Cardiac muscle cell (in vitro differentiated cells and primary cell): ENCODE data around the gene COL4A1. TPM values are rescaled to one million over a fixed set of nuclear protein-coding genes. Genes with fewer than 3 reads are reported as not detected.

ENCODE experiments used
- DNase-seq, 2 donors: peaks; one replicate each; pipeline versions ENCODE4 v3.0.0 to v3.0.0-alpha.2; 2010 to 2017; ENCODE audit warnings: low read depth in 1 of 2, low spot score in 1 of 2
- H3K27ac ChIP-seq: fragments of 200-600 bp; sonication (generic); 2 replicates; pipeline ENCODE4 v1.5.1; 2016
- H3K27me3 ChIP-seq: fragments of 200-600 bp; sonication (generic); 2 replicates; pipeline ENCODE4 v1.6.0; 2016; ENCODE audit warnings: control low read depth
- H3K36me3 ChIP-seq: fragments of 200-600 bp; sonication (generic); 2 replicates; pipeline ENCODE4 v1.5.1; 2016; ENCODE audit warnings: control low read depth
- H3K4me1 ChIP-seq: fragments of 200-600 bp; sonication (generic); 2 replicates; pipeline ENCODE4 v1.8.1; 2017; ENCODE audit warnings: low read depth, mild to moderate bottlenecking, mixed run types
- H3K4me3 ChIP-seq: fragments of 200-600 bp; sonication (generic); 2 replicates; pipeline ENCODE4 v1.5.1; 2016; ENCODE audit warnings: mild to moderate bottlenecking
- H3K9me3 ChIP-seq: fragments of 200-600 bp; sonication (generic); 2 replicates; pipeline ENCODE4 v1.5.1; 2017; ENCODE audit warnings: low read depth, mild to moderate bottlenecking, control low read depth
- CTCF ChIP-seq: IDR thresholded peaks from 2 replicates; pipeline ENCODE4 v1.5.1; 2012; ENCODE audit warnings: low read depth, mild to moderate bottlenecking, low read length
- polyA plus RNA-seq: library from polyadenylated mRNA; unstranded; fragments of >200 nt; fragmentation: Nextera tagmentation; extraction: Ambion mirVana; gene quantifications from 2 replicates; pipeline ENCODE4 v1.2.1, GENCODE V29; 2016
- total RNA-seq: library from RNA; depleted of rRNA; stranded (reverse); fragments of >200 nt; gene quantifications from 2 replicates; pipeline ENCODE4 v1.2.3, GENCODE V29; 2016

The COL4A1 gene
- total and polyA plus RNA-seq, 2 experiments from 2014 or later: 73.9 to 171 TPM

GRCh38 chr13:110164706-110165105 is 142.3 kb downstream of the COL4A1 start:
- no peaks in the 10 kb centered on the region for H3K4me1 ChIP-seq
- H3K27ac ChIP-seq: no peak overlapping the region
- no peak for TF ChIP-seq CTCF
- no peak for DNase-seq
- H3K9me3 ChIP-seq: no peaks in the 10 kb centered on the region
- no peaks in the 10 kb centered on the region for H3K27me3 ChIP-seq
- peaks cover 7% of the 10 kb centered on the region for H3K36me3 ChIP-seq
- H3K4me3 ChIP-seq: no peak overlapping the region

- H3K27me3 ChIP-seq: no peaks in the 10 kb centered on the region
- H3K4me3 ChIP-seq: no peak overlapping the region
- DNase-seq: no peak
- H3K4me1 ChIP-seq: no peaks in the 10 kb centered on the region
- H3K27ac ChIP-seq: no peak overlapping the region
- no peak for TF ChIP-seq CTCF
- H3K9me3 ChIP-seq: no peaks in the 10 kb centered on the region
- peaks cover 7% of the 10 kb centered on the region for H3K36me3 ChIP-seq
Measured at GRCh38 chr13:110162866-110163658, 143.9 kb downstream of the COL4A1 start.

GRCh38 chr13:110162053-110162452 is 144.9 kb downstream of the COL4A1 start:
- Histone ChIP-seq H3K9me3 (no peaks in the 10 kb centered on the region), H3K27me3 (no peaks in the 10 kb centered on the region), H3K36me3 (peaks cover 7% of the 10 kb centered on the region), H3K4me3 (no peak overlapping the region), H3K4me1 (no peaks in the 10 kb centered on the region), H3K27ac (no peak overlapping the region)
- no peak for TF ChIP-seq CTCF
- DNase-seq: no peak

GRCh38 chr13:110161112-110161882 is 145.7 kb downstream of the COL4A1 start:
- H3K9me3 ChIP-seq: no peaks in the 10 kb centered on the region
- no peaks in the 10 kb centered on the region for H3K4me1 ChIP-seq
- no peak overlapping the region for H3K27ac ChIP-seq
- TF ChIP-seq CTCF: no peak
- no peak for DNase-seq
- H3K4me3 ChIP-seq: no peak overlapping the region
- no peaks in the 10 kb centered on the region for H3K27me3 ChIP-seq
- peaks cover 7% of the 10 kb centered on the region for H3K36me3 ChIP-seq

GRCh38 chr13:110158226-110158625 is 148.7 kb downstream of the COL4A1 start:
- no peak for TF ChIP-seq CTCF
- Histone ChIP-seq H3K4me1 (no peaks in the 10 kb centered on the region), H3K27ac (no peak overlapping the region), H3K36me3 (peaks cover 7% of the 10 kb centered on the region), H3K9me3 (no peaks in the 10 kb centered on the region), H3K27me3 (no peaks in the 10 kb centered on the region), H3K4me3 (no peak overlapping the region)
- no peak for DNase-seq
